Coronary artery (tissue), 2 donors: ENCODE measurements around the gene SLC1A4.

Experiments
- DNase-seq: peaks from one replicate; pipeline ENCODE4 v3.0.0-alpha.2; 2017; ENCODE audit warnings: low spot score
- H3K27ac ChIP-seq, 2 donors: fragments of 200-600 bp; sonication (generic); one replicate each; pipeline ENCODE4 v1.5.1; 2016 to 2019
- H3K4me3 ChIP-seq: fragments of 200-600 bp; sonication (generic); 2 replicates; pipeline ENCODE4 v1.5.1; 2016; ENCODE audit warnings: mild to moderate bottlenecking, moderate library complexity
- TF ChIP-seq, protein P1 (sequence below): fragments of 200-600 bp; sonication (generic); IDR thresholded peaks from one replicate; pipeline ENCODE4 v1.5.1; 2019; ENCODE audit warnings: antibody characterized with exemption

SLC1A4 gene

DNA sequence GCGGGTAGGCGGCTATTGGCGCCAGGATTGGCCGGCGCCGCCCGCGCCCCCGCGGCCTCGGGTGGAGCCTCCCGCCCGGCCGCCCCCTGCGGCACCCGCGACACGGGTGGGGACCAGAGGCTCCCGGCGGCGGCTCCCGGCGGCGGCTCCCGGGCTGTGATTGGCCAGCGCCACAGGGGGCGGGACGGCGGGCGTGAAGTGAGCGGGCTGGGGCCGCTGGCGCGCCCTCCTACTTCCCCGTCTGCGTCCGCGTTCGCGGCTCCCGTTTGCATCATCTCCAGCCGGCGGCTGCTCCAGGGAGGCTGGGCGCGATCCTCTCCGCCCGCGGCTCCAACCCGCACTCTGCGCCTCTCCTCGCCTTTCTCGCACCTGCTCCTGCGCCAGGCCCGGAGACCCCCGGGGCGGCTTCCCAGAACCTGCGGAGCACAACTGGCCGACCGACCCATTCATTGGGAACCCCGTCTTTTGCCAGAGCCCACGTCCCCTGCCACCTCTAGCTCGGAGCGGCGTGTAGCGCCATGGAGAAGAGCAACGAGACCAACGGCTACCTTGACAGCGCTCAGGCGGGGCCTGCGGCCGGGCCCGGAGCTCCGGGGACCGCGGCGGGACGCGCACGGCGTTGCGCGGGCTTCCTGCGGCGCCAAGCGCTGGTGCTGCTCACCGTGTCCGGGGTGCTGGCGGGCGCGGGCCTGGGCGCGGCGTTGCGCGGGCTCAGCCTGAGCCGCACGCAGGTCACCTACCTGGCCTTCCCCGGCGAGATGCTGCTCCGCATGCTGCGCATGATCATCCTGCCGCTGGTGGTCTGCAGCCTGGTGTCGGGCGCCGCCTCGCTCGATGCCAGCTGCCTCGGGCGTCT, at the start of gene SLC1A4:
TSS of gene SLC1A4 (plus strand) at position 274 of the 856 bp plus-strand sequence. CDS start at position 519, 245 bp downstream.
- TF ChIP-seq, protein P1, sequence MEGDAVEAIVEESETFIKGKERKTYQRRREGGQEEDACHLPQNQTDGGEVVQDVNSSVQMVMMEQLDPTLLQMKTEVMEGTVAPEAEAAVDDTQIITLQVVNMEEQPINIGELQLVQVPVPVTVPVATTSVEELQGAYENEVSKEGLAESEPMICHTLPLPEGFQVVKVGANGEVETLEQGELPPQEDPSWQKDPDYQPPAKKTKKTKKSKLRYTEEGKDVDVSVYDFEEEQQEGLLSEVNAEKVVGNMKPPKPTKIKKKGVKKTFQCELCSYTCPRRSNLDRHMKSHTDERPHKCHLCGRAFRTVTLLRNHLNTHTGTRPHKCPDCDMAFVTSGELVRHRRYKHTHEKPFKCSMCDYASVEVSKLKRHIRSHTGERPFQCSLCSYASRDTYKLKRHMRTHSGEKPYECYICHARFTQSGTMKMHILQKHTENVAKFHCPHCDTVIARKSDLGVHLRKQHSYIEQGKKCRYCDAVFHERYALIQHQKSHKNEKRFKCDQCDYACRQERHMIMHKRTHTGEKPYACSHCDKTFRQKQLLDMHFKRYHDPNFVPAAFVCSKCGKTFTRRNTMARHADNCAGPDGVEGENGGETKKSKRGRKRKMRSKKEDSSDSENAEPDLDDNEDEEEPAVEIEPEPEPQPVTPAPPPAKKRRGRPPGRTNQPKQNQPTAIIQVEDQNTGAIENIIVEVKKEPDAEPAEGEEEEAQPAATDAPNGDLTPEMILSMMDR: no peak
- Histone ChIP-seq H3K27ac (peak within 1 kb of the TSS; percentile 91 to 96), H3K4me3 (peak within 1 kb of the TSS; percentile 91)
- DNase-seq: peak; percentile 96

DNA sequence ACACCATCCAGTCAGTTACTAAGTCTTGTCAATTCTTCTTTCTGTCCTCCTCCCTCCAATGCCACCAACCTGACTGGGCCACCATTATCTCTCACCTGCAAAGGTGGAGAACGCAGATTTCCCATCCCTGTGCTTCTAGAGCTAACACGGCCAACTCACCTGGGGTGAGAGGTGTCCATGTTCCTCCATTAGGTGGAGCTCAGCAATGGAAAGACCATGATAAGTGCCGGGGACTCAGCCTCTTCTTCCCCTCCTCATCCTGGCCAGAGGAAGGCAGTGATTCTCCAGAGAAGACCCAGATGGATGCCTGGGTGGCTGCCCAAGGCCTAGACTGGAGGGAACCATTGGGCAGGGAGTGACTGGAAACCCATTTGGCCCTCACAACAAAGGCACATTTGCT, 48.1 kb upstream of the SLC1A4 start:
- no peak overlapping the region for H3K27ac ChIP-seq
- no peak for DNase-seq
- TF ChIP-seq, protein P1: no peak
- H3K4me3 ChIP-seq: no peak overlapping the region

DNA sequence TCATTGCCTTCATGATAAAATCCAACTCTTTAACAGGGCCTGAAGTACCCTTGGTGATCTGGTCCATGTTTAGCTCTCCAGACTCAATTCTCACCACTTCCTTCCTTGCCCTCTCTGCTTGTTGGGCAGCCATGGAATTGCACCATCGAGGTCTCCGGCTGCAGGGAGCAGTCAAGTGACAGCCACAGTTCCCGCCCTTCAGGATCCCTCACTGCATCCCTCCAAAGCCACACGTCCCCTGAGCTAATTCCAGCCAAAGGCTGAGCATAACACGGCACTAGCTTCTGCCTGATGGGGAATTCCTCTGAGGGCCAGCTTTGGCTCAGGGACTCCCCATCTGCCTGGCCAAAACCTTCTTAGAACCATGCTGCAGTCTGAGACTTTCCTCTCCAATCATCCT, 47.4 kb upstream of the SLC1A4 start:
- TF ChIP-seq, protein P1: no peak
- no peak overlapping the region for H3K27ac ChIP-seq
- H3K4me3 ChIP-seq: no peak overlapping the region
- no peak for DNase-seq

DNA sequence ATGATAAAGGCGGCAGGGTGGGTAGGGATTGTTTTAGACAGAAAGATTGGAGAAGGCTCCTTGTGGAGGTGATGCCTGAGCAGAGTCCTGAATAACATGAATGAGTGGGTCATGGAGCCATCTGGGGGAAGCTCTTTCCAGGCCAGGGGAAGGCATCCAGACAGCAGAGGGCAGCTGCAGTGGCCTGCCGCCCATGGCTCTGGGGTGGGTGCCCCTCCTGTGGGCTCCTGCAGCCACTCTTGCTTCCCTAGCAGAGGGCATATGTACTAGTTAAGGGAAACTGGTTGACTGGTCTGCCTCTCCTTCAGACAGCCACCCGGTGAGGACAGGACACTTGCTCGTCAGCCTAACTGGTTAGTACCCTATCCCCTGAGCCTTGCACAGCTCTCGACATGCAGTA, 46.5 kb upstream of the SLC1A4 start:
- DNase-seq: no peak
- TF ChIP-seq, protein P1: no peak
- H3K27ac ChIP-seq: no peak overlapping the region
- no peak overlapping the region for H3K4me3 ChIP-seq

DNA sequence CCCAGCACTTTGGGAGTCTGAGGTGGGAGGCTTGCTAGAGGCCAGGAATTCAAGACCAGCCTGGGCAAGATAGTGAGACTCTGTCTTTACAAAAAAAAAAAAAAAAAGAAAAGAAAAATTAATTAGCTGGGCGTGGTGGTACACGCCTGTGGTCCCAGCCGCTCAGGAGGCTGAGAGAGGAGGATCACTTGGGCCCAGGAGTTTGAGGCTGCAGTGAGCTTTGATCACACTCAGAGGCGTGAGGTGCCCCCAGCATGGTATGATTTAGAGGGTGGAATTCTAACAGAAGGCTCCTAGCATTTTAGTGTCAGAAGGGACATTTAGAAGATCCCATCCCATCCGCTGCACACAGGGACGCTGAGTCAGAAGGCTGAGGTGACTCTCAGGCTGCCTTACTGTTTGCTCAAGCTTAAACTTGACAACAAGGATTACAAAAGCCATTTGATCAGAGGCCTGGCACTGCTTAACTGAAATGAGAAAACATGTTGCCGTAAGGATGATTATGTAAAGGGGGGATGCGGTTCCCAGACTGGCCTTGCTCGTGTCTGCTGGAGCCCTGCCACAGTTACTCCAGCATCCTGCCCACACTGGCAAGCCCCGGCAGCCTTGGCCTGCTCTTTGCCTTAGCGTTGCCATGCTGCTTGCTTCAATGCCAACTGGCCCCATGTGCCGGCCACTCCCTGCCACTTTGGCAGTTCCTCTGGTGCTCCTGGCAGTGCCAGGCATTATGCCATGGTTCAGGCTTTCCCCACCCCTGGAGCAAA, 45.6 kb upstream of the SLC1A4 start:
- DNase-seq: peak; percentile 78
- TF ChIP-seq, protein P1: no peak
- H3K27ac ChIP-seq: peak overlapping the region in 1 of 2 donors; percentile 62
- H3K4me3 ChIP-seq: no peak overlapping the region

DNA sequence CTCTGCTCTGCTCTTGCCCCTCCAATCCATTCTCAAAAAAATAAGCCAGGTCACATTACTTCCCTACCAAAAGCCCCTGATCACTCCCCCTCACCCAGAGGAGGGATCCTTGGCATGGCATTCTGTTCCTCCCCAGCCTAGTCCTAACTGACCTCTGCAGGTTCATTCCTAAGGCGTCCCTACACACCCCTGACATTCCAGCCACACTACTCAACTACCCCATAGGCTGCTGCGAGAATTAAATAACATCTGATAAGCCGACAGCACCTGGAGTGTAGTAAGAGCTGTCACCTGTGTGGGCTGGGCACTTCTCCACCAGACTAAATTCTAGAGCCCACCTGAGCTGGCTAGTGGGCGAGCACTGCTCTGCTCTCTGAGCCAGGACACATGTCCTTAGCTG, 44.7 kb upstream of the SLC1A4 start:
- Histone ChIP-seq H3K4me3 (no peak overlapping the region), H3K27ac (no peak overlapping the region)
- TF ChIP-seq, protein P1: no peak
- DNase-seq: no peak
